Measurements from ENCODE around the gene FNBP1. TPM values are rescaled to one million over a fixed set of nuclear protein-coding genes. Genes with fewer than 3 reads are reported as not detected.

Gene FNBP1
- total RNA-seq, 1 experiment from 2014 or later: 15.8 TPM

- DNase-seq (ENCODE audit: low read depth): no peak
Observed at GRCh38 chr9:130045725-130046450, 2.9 kb upstream of the FNBP1 start.

GRCh38 chr9:130043654-130044623 is 950 bp upstream of the FNBP1 start:
- no peak for DNase-seq (ENCODE audit: low read depth)

- DNase-seq (ENCODE audit: low read depth): peak; percentile 53
Observed at GRCh38 chr9:130042406-130042884, 544 bp downstream of the FNBP1 start.

- peak; percentile 54 for DNase-seq (ENCODE audit: low read depth)
Observed at GRCh38 chr9:130041648-130042405, 1.2 kb downstream of the FNBP1 start.

- DNase-seq (ENCODE audit: low read depth): no peak
Observed at GRCh38 chr9:130040984-130041647, 1.9 kb downstream of the FNBP1 start.

GRCh38 chr9:130039528-130040147 is 3.4 kb downstream of the FNBP1 start:
- no peak for DNase-seq (ENCODE audit: low read depth)

GRCh38 chr9:130036099-130036498 is 6.9 kb downstream of the FNBP1 start:
- peak; percentile 41 for DNase-seq (ENCODE audit: low read depth)

GRCh38 chr9:130034570-130034969 is 8.4 kb downstream of the FNBP1 start:
- peak; percentile 23 for DNase-seq (ENCODE audit: low read depth)

GRCh38 chr9:130030651-130031127 is 12.3 kb downstream of the FNBP1 start:
- DNase-seq (ENCODE audit: low read depth): no peak

GRCh38 chr9:130029223-130029973 is 13.6 kb downstream of the FNBP1 start:
- DNase-seq (ENCODE audit: low read depth): no peak

- DNase-seq (ENCODE audit: low read depth): no peak
Observed at GRCh38 chr9:130028493-130029222, 14.3 kb downstream of the FNBP1 start.

GRCh38 chr9:130027533-130028365 is 15.2 kb downstream of the FNBP1 start:
- DNase-seq (ENCODE audit: low read depth): no peak

- DNase-seq (ENCODE audit: low read depth): no peak
Observed at GRCh38 chr9:130026583-130027340, 16.2 kb downstream of the FNBP1 start.

GRCh38 chr9:130024597-130024994 is 18.4 kb downstream of the FNBP1 start:
- peak; percentile 68 for DNase-seq (ENCODE audit: low read depth)

GRCh38 chr9:130023994-130024596 is 18.9 kb downstream of the FNBP1 start:
- DNase-seq (ENCODE audit: low read depth): no peak

- DNase-seq (ENCODE audit: low read depth): peak; percentile 28
Observed at GRCh38 chr9:130023144-130023787, 19.7 kb downstream of the FNBP1 start.
